ENCODE data around the gene NLGN1.
"Not testable (repeated sequence)": the region's sequence is repeated elsewhere in the genome, so short reads cannot be mapped to it uniquely, and the experiment has no call there.

NLGN1 gene

DNA sequence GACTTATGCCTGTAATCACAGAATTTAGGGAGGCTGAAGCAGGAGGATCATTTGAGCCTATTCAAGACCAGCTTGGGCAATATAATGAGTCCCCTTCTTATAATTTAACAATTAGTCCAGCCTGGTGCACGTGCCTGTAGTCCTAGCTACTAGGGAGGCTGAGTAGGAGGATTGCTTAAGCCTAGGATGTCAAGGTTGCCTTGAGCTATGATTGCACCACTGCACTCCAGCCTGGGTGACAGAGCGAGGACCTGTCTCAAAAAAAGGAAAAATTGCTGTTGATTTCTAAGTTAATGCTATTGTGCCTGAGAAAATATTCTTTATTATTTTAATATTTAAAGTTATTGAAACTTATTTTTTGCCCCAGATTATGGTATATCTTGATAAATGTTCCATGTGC is 159.0 kb downstream of the NLGN1 start:
- no peak for DNase-seq (ENCODE audit: low read depth)

DNA sequence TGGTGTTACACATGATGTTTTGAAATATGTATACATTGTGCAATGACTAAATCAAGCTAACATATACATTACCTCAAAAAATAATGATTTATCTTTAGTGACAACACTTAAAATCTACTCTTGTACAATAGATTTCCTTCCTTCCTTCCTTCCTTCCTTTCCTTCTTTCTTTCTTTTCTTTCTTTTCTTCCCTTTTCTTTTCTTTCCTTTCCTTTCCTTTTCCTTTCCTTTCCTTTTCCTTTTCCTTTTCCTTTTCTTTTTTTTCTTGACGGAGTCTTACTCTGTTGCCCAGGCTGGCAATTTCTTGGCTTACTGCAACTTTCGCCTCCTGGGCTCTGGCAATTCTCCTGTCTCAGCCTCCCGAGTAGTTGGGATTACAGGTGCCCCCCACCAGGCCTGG is 170.5 kb downstream of the NLGN1 start:
- no peak for DNase-seq (ENCODE audit: low read depth)

DNA sequence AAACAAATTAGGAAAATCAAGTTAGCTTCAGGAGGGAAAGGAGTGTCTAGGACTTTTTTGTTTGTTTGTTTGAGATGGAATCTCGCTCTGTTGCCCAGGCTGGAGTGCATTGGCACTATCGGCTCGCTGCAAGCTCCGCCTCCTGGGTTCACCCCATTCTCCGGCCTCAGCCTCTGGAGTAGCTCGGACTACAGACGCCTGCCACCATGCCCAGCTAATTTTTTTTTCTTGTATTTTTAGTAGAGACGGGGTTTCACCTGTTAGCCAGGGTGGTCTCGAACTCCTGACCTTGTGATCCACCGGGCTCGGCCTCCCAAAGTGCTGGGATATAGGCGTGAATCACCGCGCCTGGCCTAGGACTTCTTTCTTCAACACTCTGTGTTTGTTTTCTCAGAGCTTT is 171.1 kb downstream of the NLGN1 start:
- no peak for DNase-seq (ENCODE audit: low read depth)

DNA sequence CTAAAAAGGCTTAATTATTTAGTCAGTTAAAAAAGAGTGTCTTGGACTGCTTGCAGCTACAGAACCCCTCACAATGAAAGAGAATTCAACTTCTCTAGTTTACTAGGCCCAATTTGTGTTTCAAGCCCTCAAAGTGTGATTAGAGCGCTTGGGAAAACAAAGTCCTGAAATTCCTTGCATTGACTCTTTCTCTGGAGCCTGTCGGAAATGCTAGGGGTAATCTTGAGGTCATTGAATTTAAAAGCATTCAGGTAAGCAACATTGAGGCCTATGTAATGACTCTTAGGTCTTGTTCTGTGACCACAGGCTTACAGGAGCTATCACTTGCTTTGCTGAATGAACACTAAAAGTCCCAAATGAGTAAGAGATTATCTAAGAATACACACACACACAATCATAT is 186.0 kb downstream of the NLGN1 start:
- DNase-seq (ENCODE audit: low read depth): no peak

- DNase-seq (ENCODE audit: low read depth): no peak
These were observed 186.7 kb downstream of the NLGN1 start for GRCh38 chr3:173584093-173584837.

DNA sequence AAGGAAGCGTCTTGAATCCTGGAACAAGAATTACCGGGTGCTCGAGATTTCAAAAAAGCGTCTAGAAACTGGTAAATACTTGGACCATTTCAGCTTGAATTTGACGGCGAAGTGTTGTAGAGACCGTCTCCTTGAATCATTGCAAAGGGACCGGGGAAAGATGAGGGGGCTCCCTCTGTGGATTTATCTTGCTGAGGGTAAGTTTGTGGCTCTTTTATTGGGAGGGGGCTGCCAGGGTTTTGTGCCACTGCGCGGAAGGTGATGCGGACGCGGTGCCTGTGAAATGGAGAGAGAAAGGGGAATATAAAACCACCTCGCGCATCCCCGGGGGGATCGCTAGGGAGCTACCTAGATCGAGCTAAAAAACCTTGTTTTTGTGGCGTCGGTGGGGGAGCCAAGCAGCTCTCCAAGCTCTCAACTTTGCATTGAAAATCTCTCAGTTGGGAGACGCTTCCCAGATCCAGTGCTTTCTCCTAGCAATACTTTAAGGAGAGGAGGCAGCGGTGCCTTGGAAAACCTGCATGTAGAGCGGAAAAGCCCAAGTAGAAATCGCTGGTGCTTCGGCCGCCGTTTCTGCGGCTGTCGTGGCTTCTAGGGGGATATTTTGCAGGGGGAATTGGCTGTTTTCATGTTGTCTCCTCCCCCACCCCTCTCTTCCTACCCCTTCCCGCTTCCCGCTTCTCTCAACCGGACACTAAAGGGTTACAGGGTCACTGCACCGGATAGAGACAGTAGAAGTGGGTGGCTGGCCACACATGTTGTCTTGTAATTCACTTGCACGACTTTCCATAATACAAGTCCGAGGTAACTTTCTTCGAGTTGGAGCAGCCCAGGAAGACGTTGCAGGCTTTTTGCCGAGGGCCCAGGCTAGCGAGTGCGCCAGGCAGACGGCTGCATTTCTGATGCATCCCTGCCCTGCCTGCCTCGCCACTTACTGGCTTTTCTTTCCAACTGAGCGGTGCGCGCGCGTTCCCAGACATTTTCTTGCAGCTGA is 187.6 kb downstream of the NLGN1 start:
- DNase-seq (ENCODE audit: low read depth): no peak

DNA sequence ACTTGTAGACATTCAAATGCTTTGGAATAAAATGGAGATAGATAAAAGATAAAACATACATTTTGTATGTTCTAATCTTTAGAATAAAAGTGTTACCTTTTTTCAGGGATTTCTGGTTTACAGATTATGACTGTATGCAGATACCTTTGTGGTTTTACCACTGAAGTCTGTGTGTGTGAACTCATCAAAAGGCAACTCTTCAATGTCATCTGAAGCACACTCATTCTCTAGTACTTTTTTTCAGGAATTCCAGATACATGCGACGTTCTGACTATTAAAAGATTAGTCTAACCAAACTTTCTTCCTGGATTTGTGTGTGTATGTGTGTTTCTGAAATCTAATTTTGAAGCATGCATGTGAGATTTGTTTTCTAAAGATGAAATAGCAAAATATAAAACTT is 188.6 kb downstream of the NLGN1 start:
- DNase-seq (ENCODE audit: low read depth): no peak

DNA sequence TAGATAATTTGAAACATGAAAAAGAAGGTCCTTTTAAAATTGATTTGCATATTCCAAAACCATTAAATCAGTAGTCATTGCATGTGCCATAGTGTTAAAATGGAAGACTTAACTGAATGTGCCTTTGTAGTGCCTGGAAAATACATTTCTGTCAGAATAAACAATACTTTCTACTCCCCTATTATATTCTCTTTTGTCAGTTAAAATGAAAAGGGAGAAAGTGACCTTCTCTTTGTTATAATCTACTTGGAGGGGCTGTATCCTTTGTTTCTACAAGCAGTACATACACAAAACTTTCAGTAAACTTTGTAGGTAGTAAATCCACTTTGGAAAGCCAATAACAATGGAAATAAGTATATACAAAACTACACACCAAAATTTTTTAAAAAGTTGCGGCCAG is 189.5 kb downstream of the NLGN1 start:
- no peak for DNase-seq (ENCODE audit: low read depth)

- no peak for DNase-seq (ENCODE audit: low read depth)
These were observed 191.0 kb downstream of the NLGN1 start for GRCh38 chr3:173588556-173588955.

GRCh38 chr3:173589116-173589515 is 191.6 kb downstream of the NLGN1 start:
- DNase-seq (ENCODE audit: low read depth): no peak

GRCh38 chr3:173591401-173591800 is 193.9 kb downstream of the NLGN1 start:
- no peak for DNase-seq (ENCODE audit: low read depth)

DNA sequence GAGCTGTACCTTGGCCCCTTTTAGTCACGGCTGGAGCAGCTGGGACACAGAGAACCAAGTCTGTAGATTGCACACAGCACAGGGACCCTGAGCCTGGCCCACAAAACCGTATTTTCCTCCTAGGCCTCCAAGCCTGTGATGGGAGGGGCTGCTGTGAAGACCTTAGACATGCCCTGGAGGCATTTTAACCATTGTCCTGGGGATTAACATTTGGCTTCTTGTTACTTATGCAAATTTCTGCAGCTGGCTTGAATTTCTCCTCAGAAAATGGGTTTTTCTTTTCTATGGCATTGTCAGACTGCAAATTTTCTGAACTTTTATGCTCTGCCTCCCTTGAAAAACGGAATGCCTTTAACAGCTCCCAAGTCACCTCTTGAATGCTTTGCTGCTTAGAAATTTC is 197.3 kb downstream of the NLGN1 start:
- DNase-seq (ENCODE audit: low read depth): not testable (repeated sequence)

GRCh38 chr3:173599673-173600072 is 202.1 kb downstream of the NLGN1 start:
- no peak for DNase-seq (ENCODE audit: low read depth)

DNA sequence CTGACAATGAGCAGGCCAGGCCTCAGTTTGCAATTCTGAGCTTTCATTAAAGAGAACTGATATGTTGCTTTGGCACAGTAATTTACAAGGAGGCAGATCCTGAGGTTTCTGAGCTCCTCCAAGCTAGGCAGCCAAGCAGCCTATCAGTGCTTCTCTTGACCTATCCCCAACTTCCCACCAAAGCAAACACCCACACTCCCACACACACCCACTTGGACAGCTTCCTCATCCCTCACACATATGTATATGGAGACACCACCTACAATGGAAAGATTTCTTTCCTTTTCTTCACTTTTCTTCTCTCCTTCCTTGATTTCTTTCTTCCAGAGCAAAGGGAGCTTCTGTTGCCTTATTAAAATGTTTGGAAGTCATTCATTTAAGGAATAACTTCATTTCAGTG is 217.0 kb downstream of the NLGN1 start:
- DNase-seq (ENCODE audit: low read depth): no peak

DNA sequence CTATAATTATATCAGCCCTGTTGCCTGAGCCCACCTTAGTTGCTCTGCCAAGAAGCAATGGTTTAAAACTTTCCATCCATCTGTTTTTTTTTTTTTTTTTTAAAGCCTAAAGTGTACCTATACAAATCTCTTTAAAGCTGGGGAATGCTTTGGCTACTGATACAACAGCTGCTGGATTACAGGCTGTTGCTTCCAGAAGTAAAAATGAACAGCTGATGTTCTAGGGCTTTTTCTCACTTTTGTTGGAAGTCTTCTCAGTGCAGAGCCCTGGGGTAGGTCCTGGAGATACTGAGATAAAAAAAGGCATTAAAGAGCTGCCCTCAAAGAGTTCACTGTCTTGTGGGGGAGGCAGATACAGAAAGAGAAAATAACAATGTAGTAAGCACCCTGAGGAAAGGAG is 218.1 kb downstream of the NLGN1 start:
- DNase-seq (ENCODE audit: low read depth): no peak

- DNase-seq (ENCODE audit: low read depth): no peak
These were observed 219.9 kb downstream of the NLGN1 start for GRCh38 chr3:173617490-173617889.

DNA sequence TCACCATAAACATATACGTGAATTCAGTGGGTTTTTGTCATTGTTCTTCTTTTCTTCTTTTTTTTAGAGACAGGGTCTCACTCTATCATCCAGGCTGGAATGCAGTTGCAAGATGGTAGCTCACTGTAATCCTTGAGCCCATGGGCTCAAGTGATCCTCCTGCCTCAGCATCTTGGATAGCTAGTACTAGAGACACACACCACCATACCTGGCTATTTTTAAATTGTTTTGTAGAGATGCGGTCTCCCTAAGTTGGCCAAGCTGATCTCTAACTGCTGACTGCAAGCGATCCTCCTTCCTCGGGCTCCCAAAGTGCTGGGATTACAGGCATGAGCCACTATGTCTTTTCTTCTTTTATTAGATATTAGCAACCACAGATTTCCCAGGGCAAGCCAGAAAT is 220.6 kb downstream of the NLGN1 start:
- DNase-seq (ENCODE audit: low read depth): no peak

- no peak for DNase-seq (ENCODE audit: low read depth)
These were observed 221.2 kb downstream of the NLGN1 start for GRCh38 chr3:173618703-173619102.

DNA sequence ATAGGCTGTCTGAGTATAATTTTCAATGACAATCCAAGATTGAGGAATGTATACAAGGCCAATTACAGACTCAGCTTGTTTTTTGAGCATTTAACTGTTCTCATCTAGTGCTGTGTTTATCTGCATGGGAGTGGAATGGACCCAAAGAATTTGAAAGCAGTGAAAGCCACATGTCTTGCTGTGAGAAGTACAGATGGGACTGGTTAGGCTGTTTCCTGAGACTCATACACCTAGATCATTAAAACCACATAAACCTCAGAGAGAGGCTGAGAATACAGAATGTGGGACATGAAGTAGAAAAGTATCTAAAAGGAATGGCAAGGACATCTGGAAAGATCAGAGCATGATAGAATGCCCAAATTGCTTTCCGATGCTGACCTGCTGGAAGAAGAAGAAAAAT is 224.6 kb downstream of the NLGN1 start:
- DNase-seq (ENCODE audit: low read depth): no peak

DNA sequence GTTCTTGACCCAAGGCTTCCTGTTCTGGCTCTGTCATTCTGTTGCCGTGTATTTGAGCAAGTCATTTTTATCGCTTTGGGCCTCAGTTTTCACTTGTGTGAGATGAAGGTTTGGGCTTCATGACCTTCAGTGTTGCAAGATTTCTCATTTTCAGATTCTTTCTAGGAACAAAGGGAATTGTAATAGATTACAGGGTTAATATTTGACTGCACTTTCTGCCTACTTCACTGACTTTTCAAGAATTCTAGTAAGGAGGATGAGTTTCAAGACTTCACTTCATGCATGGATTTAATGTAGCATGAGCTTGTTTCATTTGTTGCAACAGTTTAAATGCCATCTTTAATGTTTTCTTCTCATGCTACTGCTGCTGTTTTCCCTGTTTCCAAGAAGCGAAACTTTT is 226.5 kb downstream of the NLGN1 start:
- DNase-seq (ENCODE audit: low read depth): no peak

GRCh38 chr3:173630849-173631248 is 233.3 kb downstream of the NLGN1 start:
- DNase-seq (ENCODE audit: low read depth): no peak

DNA sequence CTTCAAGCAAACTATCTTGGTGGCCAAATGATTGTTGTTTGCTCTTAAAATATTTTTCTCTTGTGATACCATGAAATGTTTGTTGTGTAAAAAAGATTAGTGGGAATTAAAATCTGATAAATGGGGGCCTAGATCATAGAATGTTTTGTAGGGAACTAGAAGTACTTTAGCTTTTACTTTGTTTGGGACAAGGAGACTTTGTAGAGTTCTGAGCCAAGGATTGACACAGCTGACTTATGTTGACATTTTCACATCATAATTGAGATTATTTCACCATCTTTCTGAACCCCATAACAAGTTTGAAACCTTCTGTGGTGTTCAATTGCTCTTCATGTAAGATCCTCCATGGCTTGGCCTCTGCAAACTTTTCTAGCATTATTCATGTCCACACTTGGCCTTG is 235.4 kb downstream of the NLGN1 start:
- no peak for DNase-seq (ENCODE audit: low read depth)

- DNase-seq (ENCODE audit: low read depth): no peak
These were observed 238.3 kb downstream of the NLGN1 start for GRCh38 chr3:173635826-173636225.
